Osteocyte (in vitro differentiated cells): ENCODE data around the gene TRABD2A. TPM values are rescaled to one million over a fixed set of nuclear protein-coding genes. Genes with fewer than 3 reads are reported as not detected.
"Not testable (repeated sequence)": the region's sequence is repeated elsewhere in the genome, so short reads cannot be mapped to it uniquely, and the experiment has no call there.

Experiments
- DNase-seq: peaks from one replicate; pipeline ENCODE4 v3.0.0; 2021; ENCODE audit warnings: mixed read lengths; ENCODE audit not compliant: unreplicated experiment; ENCODE audit errors: extremely low spot score
- H3K27ac Mint-ChIP-seq: one replicate; pipeline ENCODE4 v1.8.0; 2021; ENCODE audit warnings: mild to moderate bottlenecking, mixed read lengths; ENCODE audit not compliant: unreplicated experiment
- H3K27me3 Mint-ChIP-seq: one replicate; pipeline ENCODE4 v1.8.0; 2021; ENCODE audit warnings: mixed read lengths; ENCODE audit not compliant: unreplicated experiment
- H3K36me3 Mint-ChIP-seq: one replicate; pipeline ENCODE4 v1.8.0; 2021; ENCODE audit warnings: mixed read lengths; ENCODE audit not compliant: unreplicated experiment
- H3K4me1 Mint-ChIP-seq: one replicate; pipeline ENCODE4 v1.8.0; 2021; ENCODE audit warnings: mixed read lengths; ENCODE audit not compliant: unreplicated experiment
- H3K4me3 Mint-ChIP-seq: one replicate; pipeline ENCODE4 v1.8.0; 2021; ENCODE audit warnings: mild to moderate bottlenecking, moderate library complexity, mixed read lengths; ENCODE audit not compliant: unreplicated experiment
- H3K9me3 Mint-ChIP-seq: one replicate; pipeline ENCODE4 v1.8.0; 2021; ENCODE audit warnings: mixed read lengths; ENCODE audit not compliant: unreplicated experiment
- CTCF ChIP-seq: fragments of 200-600 bp; sonication (generic); IDR thresholded peaks from 2 replicates; pipeline ENCODE4 v1.5.0; 2021; ENCODE audit warnings: antibody characterized with exemption, mild to moderate bottlenecking, moderate library complexity
- total RNA-seq: library from RNA; stranded (reverse); gene quantifications from 2 replicates; pipeline ENCODE4 v1.2.1, GENCODE V29; 2021

The TRABD2A gene
- total RNA-seq, 1 donor from 2014 or later: 0.99 TPM

- Mint-ChIP-seq H3K27ac (no peak overlapping the region), H3K9me3 (peaks cover 3% of the 10 kb centered on the region), H3K27me3 (peaks cover 20% of the 10 kb centered on the region), H3K36me3 (no peaks in the 10 kb centered on the region), H3K4me3 (no peak overlapping the region), H3K4me1 (no peaks in the 10 kb centered on the region)
- TF ChIP-seq CTCF: no peak
- DNase-seq: no peak
Measured at GRCh38 chr2:84778911-84779690, 101.8 kb downstream of the TRABD2A start.

DNA sequence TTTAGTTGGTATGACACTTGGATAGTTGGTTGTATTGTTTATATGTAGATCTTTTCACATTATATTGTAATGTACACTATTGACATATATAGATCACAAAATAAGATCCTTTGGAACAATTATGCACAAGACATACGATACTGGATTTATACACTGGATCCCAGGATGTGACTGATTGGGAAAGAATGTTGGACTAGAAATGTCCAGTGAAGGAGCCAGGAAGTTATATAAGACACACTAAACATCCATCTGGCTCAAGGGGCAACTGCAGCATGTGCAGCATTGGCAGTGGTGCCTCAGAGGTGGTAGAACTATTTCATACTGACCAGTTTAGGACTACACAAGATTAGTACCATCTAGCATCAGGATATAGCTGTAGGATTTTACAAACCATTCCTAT is 104.9 kb downstream of the TRABD2A start:
- no peak for TF ChIP-seq CTCF
- no peak for DNase-seq
- Mint-ChIP-seq H3K27me3 (peaks cover 20% of the 10 kb centered on the region), H3K36me3 (no peaks in the 10 kb centered on the region), H3K27ac (no peak overlapping the region), H3K4me1 (no peaks in the 10 kb centered on the region), H3K9me3 (peaks cover 17% of the 10 kb centered on the region), H3K4me3 (no peak overlapping the region)

- H3K4me1 Mint-ChIP-seq, H3K36me3 Mint-ChIP-seq, H3K27me3 Mint-ChIP-seq, DNase-seq, H3K4me3 Mint-ChIP-seq, H3K27ac Mint-ChIP-seq: not testable (repeated sequence)
- peaks cover 18% of the 10 kb centered on the region for H3K9me3 Mint-ChIP-seq
Measured at GRCh38 chr2:84773562-84773961, 107.3 kb downstream of the TRABD2A start.

Other genes with a start within 250 kb of the TRABD2A start
- 2,436 and 2,534 TPM in 2 replicates for gene TMSB10, start 24.6 kb upstream of the TRABD2A start, total RNA-seq
- gene KCMF1, start 90.1 kb upstream of the TRABD2A start, total RNA-seq: 67.2 and 73.2 TPM in 2 replicates